ENCODE data around the gene ATP2B2. TPM values are rescaled to one million over a fixed set of nuclear protein-coding genes. Genes with fewer than 3 reads are reported as not detected.

The ATP2B2 gene
- total RNA-seq, 1 donor = 0.27 TPM

GRCh38 chr3:10512687-10513086, 7.3 kb upstream of the ATP2B2 start:
- DNase-seq (ENCODE audit: low read depth in 2 of 3, low spot score in 2 of 3) = no peak

DNA sequence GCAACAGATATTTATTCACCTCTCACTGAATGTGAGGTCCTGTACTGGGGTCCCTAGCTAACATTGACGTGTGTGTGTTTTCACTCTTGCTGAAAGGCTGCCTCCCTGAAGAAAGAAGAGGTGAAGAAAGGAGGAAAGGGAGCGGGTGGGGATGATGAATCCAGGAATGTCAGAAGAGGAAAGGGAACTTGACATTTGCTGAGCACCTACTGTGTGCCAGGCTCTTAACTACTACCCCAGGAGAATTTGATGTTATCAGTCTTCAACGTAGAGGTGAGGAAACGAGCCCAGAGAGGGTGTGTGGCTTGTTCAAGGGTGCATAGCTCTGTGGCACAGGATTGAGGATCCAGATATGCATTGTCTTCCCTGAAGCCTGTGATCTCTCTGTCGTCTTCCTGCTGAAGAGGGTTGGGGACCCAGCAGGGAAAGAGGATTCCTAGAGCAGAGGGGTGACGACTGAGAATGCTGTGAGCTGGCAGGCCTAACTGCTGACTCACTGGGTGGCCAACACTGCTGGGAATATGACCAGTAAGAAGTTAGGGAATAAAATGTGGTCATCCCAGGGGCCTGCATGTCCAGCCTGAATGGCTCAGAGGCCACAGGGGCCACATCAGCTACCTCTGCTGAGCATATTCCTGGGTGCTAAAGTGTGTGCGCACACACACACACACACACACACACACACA, 6.6 kb upstream of the ATP2B2 start:
- no peak for DNase-seq (ENCODE audit: low read depth in 2 of 3, low spot score in 2 of 3)

DNA sequence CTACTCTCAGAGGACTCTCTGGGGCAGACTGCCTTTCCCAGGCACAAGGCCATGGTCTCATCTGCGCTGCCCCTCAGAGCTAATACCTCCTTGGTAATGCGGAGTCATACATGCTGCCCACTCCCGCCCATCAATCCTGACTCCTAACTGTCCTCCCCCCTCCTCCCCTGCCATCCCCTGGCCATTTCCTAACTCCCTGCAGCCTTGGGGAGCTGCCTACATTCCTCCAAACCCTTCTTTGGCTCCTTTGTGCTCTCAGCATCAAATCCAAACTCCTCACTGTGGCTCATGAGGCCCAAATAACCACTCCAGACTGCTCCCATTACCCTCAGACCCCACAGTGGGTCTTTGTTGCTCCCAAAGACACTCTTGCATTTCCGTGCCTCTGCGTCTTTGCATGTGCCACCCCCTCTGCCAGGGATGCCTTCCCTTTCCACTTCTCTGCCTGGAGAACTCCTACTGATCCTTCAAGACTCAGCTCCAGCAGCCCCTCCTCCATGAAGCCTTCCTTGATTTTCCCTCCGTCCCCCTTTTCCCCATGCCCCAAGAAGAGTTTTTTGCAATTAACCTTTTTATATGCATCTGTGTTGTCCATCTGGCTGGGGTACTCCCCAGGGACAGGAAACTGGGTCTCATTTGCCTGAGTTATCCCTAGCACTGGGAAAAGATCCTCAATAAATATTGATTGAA, 5.5 kb upstream of the ATP2B2 start:
- no peak for DNase-seq (ENCODE audit: low read depth in 2 of 3, low spot score in 2 of 3)

DNA sequence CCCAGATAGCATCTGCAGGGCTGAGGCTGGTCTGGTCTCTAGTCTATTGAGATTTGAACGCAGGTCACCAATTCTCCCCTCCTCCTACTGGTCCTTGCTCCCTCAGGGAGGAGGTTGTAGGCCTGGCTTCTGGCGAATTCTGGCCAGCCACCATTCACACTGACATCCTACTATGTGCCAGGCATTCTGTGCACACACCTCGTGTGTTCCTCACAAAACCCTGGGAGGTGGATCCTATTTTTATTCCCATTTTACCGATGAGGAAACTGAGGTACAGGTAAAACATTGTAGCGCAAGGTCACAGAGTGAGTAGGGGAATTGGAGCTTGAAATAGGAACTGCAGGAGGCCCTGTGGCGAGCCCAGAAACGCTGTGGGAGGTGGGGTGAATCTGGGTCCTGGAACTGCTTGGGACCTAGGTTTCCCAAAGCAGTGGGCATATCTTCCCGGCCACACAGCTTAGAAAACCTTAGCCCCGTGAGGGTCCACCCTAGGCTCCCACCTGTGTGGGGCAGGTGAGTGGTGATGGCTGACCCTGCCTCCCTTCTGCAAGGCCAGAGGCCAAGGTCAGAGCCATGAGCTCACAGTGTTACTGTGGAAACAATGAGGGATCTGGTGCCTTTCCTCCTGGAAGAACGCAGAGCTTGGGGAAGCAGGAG, 4.8 kb upstream of the ATP2B2 start:
- no peak for DNase-seq (ENCODE audit: low read depth in 2 of 3, low spot score in 2 of 3)

DNA sequence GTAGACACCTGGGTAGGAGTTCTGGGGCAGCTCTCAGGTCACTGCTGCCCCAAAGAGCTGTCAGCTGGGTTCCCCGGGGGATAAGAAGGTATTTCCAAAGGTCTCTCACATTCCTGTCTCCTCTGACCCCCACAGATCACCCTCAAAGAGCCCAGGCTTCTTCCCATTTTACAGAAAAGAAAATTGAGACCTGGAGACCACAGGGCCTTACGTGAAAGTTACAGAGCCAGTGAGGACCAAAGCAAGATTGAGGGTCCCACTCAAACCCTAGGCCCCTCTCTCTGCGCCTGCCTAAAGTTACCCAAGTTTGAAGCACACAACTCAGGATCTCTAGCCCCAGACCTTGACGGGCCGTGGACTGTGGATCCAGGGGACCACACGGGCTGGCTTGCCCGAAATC, 3.9 kb upstream of the ATP2B2 start:
- DNase-seq (ENCODE audit: low read depth in 2 of 3, low spot score in 2 of 3) = no peak

DNA sequence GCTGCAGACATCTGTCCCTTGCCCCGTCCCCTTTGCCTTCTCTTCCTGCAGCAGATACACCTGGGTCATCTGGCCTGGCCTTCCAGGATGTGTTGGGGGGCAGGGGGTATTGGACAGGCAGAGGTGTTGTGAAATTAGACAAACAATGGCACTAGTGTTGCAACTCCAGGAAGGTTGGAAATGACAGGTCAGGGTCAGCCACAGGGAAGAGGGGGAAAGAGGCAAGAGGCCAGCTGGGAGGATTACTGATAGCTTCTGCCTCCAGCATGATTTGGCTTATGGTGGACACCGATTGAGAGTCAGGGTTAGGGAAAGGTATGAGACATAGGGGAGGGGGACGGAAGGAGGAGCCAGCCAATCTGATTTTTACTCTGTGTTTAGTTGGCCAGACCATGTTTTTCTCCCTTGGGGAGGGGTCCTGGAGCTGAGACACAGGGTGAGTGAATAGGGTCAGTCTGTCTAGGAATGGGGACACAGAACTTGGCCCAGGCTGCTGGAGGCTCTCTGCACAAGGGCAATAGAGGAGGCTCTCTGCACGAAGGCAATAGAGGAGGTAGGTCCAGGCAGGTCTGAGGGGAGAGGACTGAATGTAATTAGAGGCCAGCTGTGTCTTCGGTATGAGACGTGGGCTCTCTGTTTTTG, 3.4 kb upstream of the ATP2B2 start:
- DNase-seq (ENCODE audit: low read depth in 2 of 3, low spot score in 2 of 3) = no peak

GRCh38 chr3:10508235-10508618, 2.8 kb upstream of the ATP2B2 start:
- DNase-seq (ENCODE audit: low read depth in 2 of 3, low spot score in 2 of 3) = no peak

- no peak for DNase-seq (ENCODE audit: low read depth in 2 of 3, low spot score in 2 of 3)
Measured at GRCh38 chr3:10507331-10507730, 1.9 kb upstream of the ATP2B2 start.

- no peak for DNase-seq (ENCODE audit: low read depth in 2 of 3, low spot score in 2 of 3)
Measured at GRCh38 chr3:10506696-10507095, 1.3 kb upstream of the ATP2B2 start.

DNA sequence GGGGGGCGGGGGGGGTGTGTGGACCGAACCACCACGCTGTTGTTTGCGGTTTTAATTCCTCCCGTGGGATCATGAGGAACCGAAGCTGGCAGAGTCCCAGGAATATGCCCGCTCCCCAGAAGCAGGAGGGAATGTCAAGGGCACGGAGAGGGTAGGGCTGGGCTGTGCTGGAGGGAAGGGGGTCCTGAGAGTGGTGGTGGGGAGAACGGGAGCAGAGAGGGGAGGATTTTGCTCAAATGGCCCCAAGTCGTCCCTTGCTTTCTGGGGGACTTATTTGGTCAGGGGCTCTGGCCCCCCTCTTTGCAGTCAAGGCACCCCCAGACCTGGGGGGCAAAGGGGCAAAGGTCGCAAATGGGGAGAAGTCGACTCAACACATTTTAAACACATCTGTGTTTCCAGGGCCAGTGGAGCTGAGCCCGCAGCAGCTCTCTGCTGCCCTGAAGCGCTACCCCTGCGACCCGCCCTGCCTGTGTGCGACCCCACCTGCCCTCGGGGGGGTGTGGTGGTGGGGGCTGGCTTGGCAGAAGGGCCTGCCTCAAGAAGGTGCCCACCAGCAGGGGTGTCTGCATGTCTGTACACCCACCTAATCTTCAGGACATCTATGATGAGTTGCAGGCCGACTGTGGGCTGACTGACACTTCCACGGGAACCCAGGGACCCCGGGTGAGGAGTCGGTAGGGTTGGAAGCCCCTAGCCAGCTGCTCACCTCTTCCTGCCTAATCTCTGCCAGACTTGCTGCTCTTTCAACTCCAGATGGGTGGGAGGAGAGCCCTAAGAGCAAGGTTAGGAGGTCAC, 602 bp upstream of the ATP2B2 start:
- no peak for DNase-seq (ENCODE audit: low read depth in 2 of 3, low spot score in 2 of 3)

GRCh38 chr3:10504171-10505049, 976 bp downstream of the ATP2B2 start:
- DNase-seq (ENCODE audit: low read depth in 2 of 3, low spot score in 2 of 3) = no peak

- no peak for DNase-seq (ENCODE audit: low read depth in 2 of 3, low spot score in 2 of 3)
Measured at GRCh38 chr3:10503217-10503796, 2.1 kb downstream of the ATP2B2 start.

GRCh38 chr3:10502185-10502880, 3.1 kb downstream of the ATP2B2 start:
- DNase-seq (ENCODE audit: low read depth in 2 of 3, low spot score in 2 of 3) = no peak

DNA sequence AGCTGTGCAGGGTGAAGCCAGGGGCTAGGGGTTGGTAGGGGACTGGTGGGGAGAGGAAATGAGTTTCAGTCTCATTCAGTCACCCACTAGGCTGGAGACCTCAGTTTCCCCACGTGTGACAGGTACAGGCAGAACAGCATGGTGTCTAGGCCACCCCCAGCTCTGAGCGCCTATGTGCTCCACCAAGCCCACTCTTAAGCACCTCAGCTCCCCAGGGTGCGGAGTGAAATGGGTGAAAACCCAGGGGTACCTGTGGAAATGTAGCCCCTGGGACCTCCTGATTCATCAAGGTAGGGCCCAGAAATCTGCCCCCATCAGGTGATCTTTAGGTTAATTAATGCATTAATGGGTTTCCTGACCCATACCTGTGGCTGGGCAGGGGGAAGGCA, 3.7 kb downstream of the ATP2B2 start:
- DNase-seq (ENCODE audit: low read depth in 2 of 3, low spot score in 2 of 3) = no peak

- DNase-seq (ENCODE audit: low read depth in 2 of 3, low spot score in 2 of 3) = no peak
Measured at GRCh38 chr3:10500717-10501663, 4.4 kb downstream of the ATP2B2 start.

DNA sequence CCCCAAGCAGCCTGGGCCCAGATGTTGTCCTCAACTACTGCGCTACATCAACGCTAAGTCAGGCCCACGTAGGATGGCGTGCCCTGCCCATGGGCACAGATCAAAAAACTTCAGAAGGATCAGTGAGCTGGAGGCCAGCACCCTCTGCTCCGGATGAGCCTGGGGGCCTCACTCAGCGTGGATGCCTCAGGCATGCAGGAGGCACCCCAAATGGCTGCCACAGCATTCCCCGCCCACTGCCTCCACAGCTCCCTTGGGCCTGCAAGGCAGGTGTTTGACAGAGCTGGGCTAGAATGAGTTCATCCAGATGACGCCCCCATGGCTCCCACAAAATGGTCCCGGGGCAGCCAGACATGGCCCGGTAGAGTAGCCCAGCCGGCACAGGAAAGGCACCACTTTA, 7.1 kb downstream of the ATP2B2 start:
- no peak for DNase-seq (ENCODE audit: low read depth in 2 of 3, low spot score in 2 of 3)

- no peak for DNase-seq (ENCODE audit: low read depth in 2 of 3, low spot score in 2 of 3)
Measured at GRCh38 chr3:10497439-10497838, 7.9 kb downstream of the ATP2B2 start.

All from hematopoietic multipotent progenitor cell (in vitro differentiated cells).